ENCODE data around the gene GSDME.
A peak's percentile ranks its signal among the peaks of the same experiment; 100 is the strongest.

GSDME gene

GRCh38 chr7:24762771-24763170 is 5.5 kb upstream of the GSDME start:
- H3K4me3 ChIP-seq (ENCODE audit: low read length in 2 of 2) = no peak overlapping the region
- H3K79me1 ChIP-seq (ENCODE audit: low read depth, low read length) = no peaks in the 10 kb centered on the region
- H2BK5ac ChIP-seq (ENCODE audit: low read length) = no peak overlapping the region
- H4K8ac ChIP-seq (ENCODE audit: low read depth, low read length) = no peak overlapping the region
- H3K18ac ChIP-seq (ENCODE audit: low read length) = no peak overlapping the region
- no peak overlapping the region for H3K4ac ChIP-seq (ENCODE audit: low read length)
- no peaks in the 10 kb centered on the region for H3K36me3 ChIP-seq (replicated peaks in 1 of 2; ENCODE audit: control insufficient read depth in 2 of 2, insufficient read depth in 2 of 2, low read length in 2 of 2)
- H3K9me3 ChIP-seq (replicated peaks in 1 of 2; ENCODE audit: control insufficient read depth in 2 of 2, insufficient read depth in 1 of 2, low read depth in 1 of 2, low read length in 2 of 2) = no peaks in the 10 kb centered on the region
- H4K91ac ChIP-seq (ENCODE audit: low read depth, low read length, poor library complexity) = no peak overlapping the region
- H2BK15ac ChIP-seq (ENCODE audit: low read length) = no peak overlapping the region
- H2AK5ac ChIP-seq (ENCODE audit: low read depth, low read length) = no peak overlapping the region
- H2AFZ ChIP-seq (ENCODE audit: low read length) = no peak overlapping the region
- no peak overlapping the region for H3K9ac ChIP-seq (ENCODE audit: low read depth, low read length, poor library complexity)
- H3K27ac ChIP-seq (replicated peaks; ENCODE audit: low read length) = no peak overlapping the region
- WGBS, 2 donors (ENCODE audit: extremely low coverage in 2 of 2, insufficient read length in 2 of 2, insufficient replicate concordance in 1 of 2) = no CpG with 5 or more reads among the region's 7 CpGs
- DNase-seq (ENCODE audit: low spot score) = no peak
- H3K14ac ChIP-seq (ENCODE audit: low read length) = no peak overlapping the region
- H3K27me3 ChIP-seq (ENCODE audit: control insufficient read depth in 3 of 3, insufficient read depth in 3 of 3, low read depth in 1 of 3, low read length in 3 of 3) = peaks cover 0 to 2% (median 0%) of the 10 kb centered on the region in 3 experiments
- H3K4me1 ChIP-seq (ENCODE audit: control insufficient read depth in 2 of 2, insufficient read depth in 1 of 2, low read depth in 1 of 2, low read length in 2 of 2) = no peaks in the 10 kb centered on the region
- no peak overlapping the region for H3K4me2 ChIP-seq (ENCODE audit: insufficient read depth, low read length, poor library complexity, severe bottlenecking)
- H2BK120ac ChIP-seq (ENCODE audit: low read depth, low read length) = no peak overlapping the region
- H3K23ac ChIP-seq (ENCODE audit: low read depth, low read length, poor library complexity) = no peak overlapping the region
- no peak overlapping the region for H2BK12ac ChIP-seq (ENCODE audit: low read length)

GRCh38 chr7:24760968-24761367 is 3.7 kb upstream of the GSDME start:
- Histone ChIP-seq H3K4me2 (ENCODE audit: insufficient read depth, low read length, poor library complexity, severe bottlenecking) (no peak overlapping the region), H3K36me3 (replicated peaks in 1 of 2; ENCODE audit: control insufficient read depth in 2 of 2, insufficient read depth in 2 of 2, low read length in 2 of 2) (no peaks in the 10 kb centered on the region), H2BK15ac (ENCODE audit: low read length) (no peak overlapping the region), H3K27me3 (ENCODE audit: control insufficient read depth in 3 of 3, insufficient read depth in 3 of 3, low read depth in 1 of 3, low read length in 3 of 3) (peaks cover 0 to 2% (median 0%) of the 10 kb centered on the region in 3 experiments), H4K8ac (ENCODE audit: low read depth, low read length) (no peak overlapping the region), H3K23ac (ENCODE audit: low read depth, low read length, poor library complexity) (no peak overlapping the region), H2BK12ac (ENCODE audit: low read length) (no peak overlapping the region), H3K79me1 (ENCODE audit: low read depth, low read length) (no peaks in the 10 kb centered on the region), H3K4me3 (ENCODE audit: low read length in 2 of 2) (no peak overlapping the region), H2BK120ac (ENCODE audit: low read depth, low read length) (no peak overlapping the region), H2BK5ac (ENCODE audit: low read length) (no peak overlapping the region), H3K4ac (ENCODE audit: low read length) (no peak overlapping the region), H4K91ac (ENCODE audit: low read depth, low read length, poor library complexity) (no peak overlapping the region), H2AFZ (ENCODE audit: low read length) (no peak overlapping the region), H2AK5ac (ENCODE audit: low read depth, low read length) (no peak overlapping the region), H3K18ac (ENCODE audit: low read length) (no peak overlapping the region), H3K27ac (replicated peaks; ENCODE audit: low read length) (no peak overlapping the region), H3K9me3 (replicated peaks in 1 of 2; ENCODE audit: control insufficient read depth in 2 of 2, insufficient read depth in 1 of 2, low read depth in 1 of 2, low read length in 2 of 2) (no peaks in the 10 kb centered on the region), H3K4me1 (ENCODE audit: control insufficient read depth in 2 of 2, insufficient read depth in 1 of 2, low read depth in 1 of 2, low read length in 2 of 2) (peaks cover 0 to 4% of the 10 kb centered on the region in 2 donors), H3K14ac (ENCODE audit: low read length) (no peak overlapping the region), H3K9ac (ENCODE audit: low read depth, low read length, poor library complexity) (no peak overlapping the region)
- no CpG with 5 or more reads among the region's 1 CpG for WGBS, 2 donors (ENCODE audit: extremely low coverage in 2 of 2, insufficient read length in 2 of 2, insufficient replicate concordance in 1 of 2)
- no peak for DNase-seq (ENCODE audit: low spot score)

GRCh38 chr7:24756545-24757352 is 515 bp downstream of the GSDME start:
- no peak overlapping the region for H3K4ac ChIP-seq (ENCODE audit: low read length)
- H3K9me3 ChIP-seq (replicated peaks in 1 of 2; ENCODE audit: control insufficient read depth in 2 of 2, insufficient read depth in 1 of 2, low read depth in 1 of 2, low read length in 2 of 2) = no peaks in the 10 kb centered on the region
- H3K4me1 ChIP-seq (ENCODE audit: control insufficient read depth in 2 of 2, insufficient read depth in 1 of 2, low read depth in 1 of 2, low read length in 2 of 2) = peaks cover 0 to 8% of the 10 kb centered on the region in 2 donors
- peak overlapping the region; percentile 52 for H4K8ac ChIP-seq (ENCODE audit: low read depth, low read length)
- no peaks in the 10 kb centered on the region for H3K36me3 ChIP-seq (replicated peaks in 1 of 2; ENCODE audit: control insufficient read depth in 2 of 2, insufficient read depth in 2 of 2, low read length in 2 of 2)
- H2AK5ac ChIP-seq (ENCODE audit: low read depth, low read length) = no peak overlapping the region
- H2BK12ac ChIP-seq (ENCODE audit: low read length) = no peak overlapping the region
- no peak overlapping the region for H2BK5ac ChIP-seq (ENCODE audit: low read length)
- WGBS, 2 donors (ENCODE audit: extremely low coverage in 2 of 2, insufficient read length in 2 of 2, insufficient replicate concordance in 1 of 2) = no CpG with 5 or more reads among the region's 54 CpGs
- no peak overlapping the region for H4K91ac ChIP-seq (ENCODE audit: low read depth, low read length, poor library complexity)
- H3K27ac ChIP-seq (replicated peaks; ENCODE audit: low read length) = peak overlapping the region; percentile 48
- H3K4me3 ChIP-seq (ENCODE audit: low read length in 2 of 2) = peak overlapping the region; percentile 61 to 85
- H3K9ac ChIP-seq (ENCODE audit: low read depth, low read length, poor library complexity) = peak overlapping the region; percentile 74
- no peak overlapping the region for H3K14ac ChIP-seq (ENCODE audit: low read length)
- H3K27me3 ChIP-seq (ENCODE audit: control insufficient read depth in 3 of 3, insufficient read depth in 3 of 3, low read depth in 1 of 3, low read length in 3 of 3) = peaks cover 0 to 2% (median 0%) of the 10 kb centered on the region in 3 experiments
- peak overlapping the region; percentile 10 for H3K23ac ChIP-seq (ENCODE audit: low read depth, low read length, poor library complexity)
- no peaks in the 10 kb centered on the region for H3K79me1 ChIP-seq (ENCODE audit: low read depth, low read length)
- H2BK15ac ChIP-seq (ENCODE audit: low read length) = no peak overlapping the region
- peak overlapping the region; percentile 90 for H3K18ac ChIP-seq (ENCODE audit: low read length)
- peak; percentile 55 for DNase-seq (ENCODE audit: low spot score)
- peak overlapping the region; percentile 58 for H3K4me2 ChIP-seq (ENCODE audit: insufficient read depth, low read length, poor library complexity, severe bottlenecking)
- H2BK120ac ChIP-seq (ENCODE audit: low read depth, low read length) = no peak overlapping the region
- peak overlapping the region; percentile 98 for H2AFZ ChIP-seq (ENCODE audit: low read length)

- peak overlapping the region in 1 of 2 donors; percentile 61 for H3K4me3 ChIP-seq (ENCODE audit: low read length in 2 of 2)
- no peak for DNase-seq (ENCODE audit: low spot score)
Measured at GRCh38 chr7:24755541-24756407, 1.5 kb downstream of the GSDME start.

More at GRCh38 chr7:24755541-24756407, 1.5 kb downstream of the GSDME start:
- Histone ChIP-seq H2BK120ac (ENCODE audit: low read depth, low read length) (no peak overlapping the region), H3K14ac (ENCODE audit: low read length) (no peak overlapping the region), H3K27me3 (ENCODE audit: control insufficient read depth in 3 of 3, insufficient read depth in 3 of 3, low read depth in 1 of 3, low read length in 3 of 3) (peaks cover 0 to 2% (median 0%) of the 10 kb centered on the region in 3 experiments), H3K4me1 (ENCODE audit: control insufficient read depth in 2 of 2, insufficient read depth in 1 of 2, low read depth in 1 of 2, low read length in 2 of 2) (peaks cover 0 to 8% of the 10 kb centered on the region in 2 donors), H3K4me2 (ENCODE audit: insufficient read depth, low read length, poor library complexity, severe bottlenecking) (no peak overlapping the region), H3K18ac (ENCODE audit: low read length) (no peak overlapping the region), H2BK12ac (ENCODE audit: low read length) (no peak overlapping the region), H2BK15ac (ENCODE audit: low read length) (no peak overlapping the region), H3K9ac (ENCODE audit: low read depth, low read length, poor library complexity) (no peak overlapping the region), H4K91ac (ENCODE audit: low read depth, low read length, poor library complexity) (no peak overlapping the region), H2AFZ (ENCODE audit: low read length) (peak overlapping the region; percentile 98), H3K4ac (ENCODE audit: low read length) (no peak overlapping the region), H3K36me3 (replicated peaks in 1 of 2; ENCODE audit: control insufficient read depth in 2 of 2, insufficient read depth in 2 of 2, low read length in 2 of 2) (no peaks in the 10 kb centered on the region), H3K79me1 (ENCODE audit: low read depth, low read length) (no peaks in the 10 kb centered on the region), H2BK5ac (ENCODE audit: low read length) (no peak overlapping the region), H3K23ac (ENCODE audit: low read depth, low read length, poor library complexity) (no peak overlapping the region), H3K9me3 (replicated peaks in 1 of 2; ENCODE audit: control insufficient read depth in 2 of 2, insufficient read depth in 1 of 2, low read depth in 1 of 2, low read length in 2 of 2) (no peaks in the 10 kb centered on the region), H4K8ac (ENCODE audit: low read depth, low read length) (no peak overlapping the region), H3K27ac (replicated peaks; ENCODE audit: low read length) (no peak overlapping the region), H2AK5ac (ENCODE audit: low read depth, low read length) (no peak overlapping the region)
- no CpG with 5 or more reads among the region's 12 CpGs for WGBS, 2 donors (ENCODE audit: extremely low coverage in 2 of 2, insufficient read length in 2 of 2, insufficient replicate concordance in 1 of 2)
